ENCODE data around the gene VIT. TPM values are rescaled to one million over a fixed set of nuclear protein-coding genes. Genes with fewer than 3 reads are reported as not detected.

Gene VIT
- total RNA-seq, 1 donor from 2014 or later = 0.32 TPM

DNA sequence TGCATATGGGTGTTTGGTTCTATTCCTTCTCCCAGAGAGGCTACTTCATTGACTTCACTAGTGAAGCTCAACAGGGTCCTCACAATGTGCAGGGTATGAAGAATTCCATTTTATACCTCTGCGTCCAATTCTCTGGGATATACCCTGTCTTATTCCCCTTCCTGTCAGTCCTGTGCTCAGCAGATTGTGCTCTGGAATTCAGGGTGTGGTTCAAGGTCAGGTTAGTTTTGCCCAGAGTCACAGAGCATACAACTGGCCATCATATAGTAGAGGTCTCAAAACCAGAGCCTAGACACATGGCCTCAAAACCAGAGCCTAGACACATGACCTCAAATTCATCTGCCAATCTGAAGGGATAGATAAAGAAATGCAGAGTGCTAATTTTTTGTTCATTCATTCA is 38.8 kb upstream of the VIT start:
- no peaks in the 10 kb centered on the region for H3K4me1 ChIP-seq
- ATAC-seq = no peak
- H3K36me3 ChIP-seq = no peaks in the 10 kb centered on the region
- DNase-seq = no peak
- no peaks in the 10 kb centered on the region for H3K27me3 ChIP-seq
- TF ChIP-seq, protein P1, sequence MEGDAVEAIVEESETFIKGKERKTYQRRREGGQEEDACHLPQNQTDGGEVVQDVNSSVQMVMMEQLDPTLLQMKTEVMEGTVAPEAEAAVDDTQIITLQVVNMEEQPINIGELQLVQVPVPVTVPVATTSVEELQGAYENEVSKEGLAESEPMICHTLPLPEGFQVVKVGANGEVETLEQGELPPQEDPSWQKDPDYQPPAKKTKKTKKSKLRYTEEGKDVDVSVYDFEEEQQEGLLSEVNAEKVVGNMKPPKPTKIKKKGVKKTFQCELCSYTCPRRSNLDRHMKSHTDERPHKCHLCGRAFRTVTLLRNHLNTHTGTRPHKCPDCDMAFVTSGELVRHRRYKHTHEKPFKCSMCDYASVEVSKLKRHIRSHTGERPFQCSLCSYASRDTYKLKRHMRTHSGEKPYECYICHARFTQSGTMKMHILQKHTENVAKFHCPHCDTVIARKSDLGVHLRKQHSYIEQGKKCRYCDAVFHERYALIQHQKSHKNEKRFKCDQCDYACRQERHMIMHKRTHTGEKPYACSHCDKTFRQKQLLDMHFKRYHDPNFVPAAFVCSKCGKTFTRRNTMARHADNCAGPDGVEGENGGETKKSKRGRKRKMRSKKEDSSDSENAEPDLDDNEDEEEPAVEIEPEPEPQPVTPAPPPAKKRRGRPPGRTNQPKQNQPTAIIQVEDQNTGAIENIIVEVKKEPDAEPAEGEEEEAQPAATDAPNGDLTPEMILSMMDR (IDR thresholded peaks at IDR 0.05) = no peak
- intact Hi-C loops (cut with DNase I) = loop anchor here (10.0 kb wide), 1 partner anchor 313 kb away; no protein-coding TSS in a partner anchor
- no peaks in the 10 kb centered on the region for H3K9me3 ChIP-seq
- H3K4me3 ChIP-seq = no peak overlapping the region
- no peak overlapping the region for H3K27ac ChIP-seq

DNA sequence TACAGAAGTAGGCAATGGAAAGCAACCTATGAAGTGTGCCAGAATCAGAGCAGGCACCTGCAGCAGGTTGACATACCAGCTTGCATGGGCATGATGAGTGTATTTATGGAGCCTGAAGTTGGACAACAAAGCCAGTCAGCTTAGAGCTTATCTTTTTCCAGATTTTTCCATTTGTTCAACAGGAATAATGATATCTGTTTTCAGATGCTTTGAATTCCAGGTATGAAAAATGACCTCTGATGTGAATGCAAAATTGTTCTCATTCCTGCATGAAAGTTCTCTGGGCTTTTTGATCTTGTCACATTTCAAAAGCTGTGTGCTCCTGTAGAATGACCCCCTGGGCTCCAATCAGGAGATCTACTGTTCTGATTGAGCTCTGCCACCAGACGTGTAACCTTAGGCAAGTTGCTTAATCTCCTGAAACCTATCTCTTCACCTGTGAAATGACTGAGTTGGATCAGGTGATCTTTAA is 38.2 kb upstream of the VIT start:
- intact Hi-C loops (cut with DNase I) = loop anchor here (10.0 kb wide), 1 partner anchor 314 kb away; no protein-coding TSS in a partner anchor
- H3K27ac ChIP-seq = no peak overlapping the region
- TF ChIP-seq, protein P1 (IDR thresholded peaks at IDR 0.05) = no peak

DNA sequence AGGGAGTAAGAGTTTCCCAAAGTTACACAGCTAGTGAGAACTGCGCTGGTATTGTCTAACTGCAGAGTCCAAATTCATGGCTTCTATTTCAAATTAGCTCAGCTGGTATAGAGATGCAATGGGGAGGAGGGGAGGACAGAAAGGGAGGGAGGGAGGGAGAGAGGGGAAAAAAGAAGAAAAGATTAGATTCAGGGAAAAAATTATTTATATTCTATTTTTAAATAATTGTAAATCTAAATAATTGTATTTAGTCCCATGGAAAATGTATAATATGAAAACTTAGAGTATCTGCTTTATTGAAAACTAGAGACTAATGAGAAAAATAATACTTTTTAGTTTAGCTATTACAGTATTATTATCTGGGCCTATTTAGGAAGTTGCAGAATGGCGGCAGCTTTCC is 37.3 kb upstream of the VIT start:
- Histone ChIP-seq H3K9me3 (no peaks in the 10 kb centered on the region), H3K27ac (no peak overlapping the region), H3K4me3 (no peak overlapping the region), H3K27me3 (no peaks in the 10 kb centered on the region), H3K4me1 (no peaks in the 10 kb centered on the region), H3K36me3 (no peaks in the 10 kb centered on the region)
- intact Hi-C loops (cut with DNase I) = loop anchor here (10.0 kb wide), 1 partner anchor 314 kb away; no protein-coding TSS in a partner anchor
- DNase-seq (no peak), ATAC-seq (no peak)
- TF ChIP-seq, protein P1 (IDR thresholded peaks at IDR 0.05) = no peak

More for the DNA sequence above, 38.2 kb upstream of the VIT start:
- Histone ChIP-seq H3K36me3 (no peaks in the 10 kb centered on the region), H3K27me3 (no peaks in the 10 kb centered on the region), H3K4me3 (no peak overlapping the region), H3K4me1 (no peaks in the 10 kb centered on the region), H3K9me3 (no peaks in the 10 kb centered on the region)
- DNase-seq (no peak), ATAC-seq (no peak)

DNA sequence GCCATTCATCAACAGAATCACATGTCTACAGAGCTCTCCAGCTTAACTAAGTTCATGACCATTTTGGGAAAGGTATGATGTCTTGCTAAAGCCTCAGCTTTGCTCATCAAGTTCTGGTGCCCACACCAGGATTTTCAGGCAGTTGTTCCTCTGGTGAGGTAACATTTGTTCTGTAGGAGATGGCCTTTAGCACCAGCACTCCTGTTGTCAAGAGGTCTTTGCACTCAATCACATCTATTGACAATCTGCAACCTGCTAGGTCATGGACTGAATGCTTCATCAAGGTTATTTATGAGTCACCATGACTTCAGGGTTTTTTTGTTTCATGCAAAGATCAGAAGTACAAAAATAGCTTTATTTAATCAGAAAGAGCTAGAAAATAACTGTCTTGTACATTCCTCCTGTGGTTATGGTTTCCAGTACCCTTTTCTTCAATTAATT is 36.6 kb upstream of the VIT start:
- Histone ChIP-seq H3K27me3 (no peaks in the 10 kb centered on the region), H3K4me1 (no peaks in the 10 kb centered on the region), H3K9me3 (no peaks in the 10 kb centered on the region), H3K36me3 (no peaks in the 10 kb centered on the region), H3K4me3 (no peak overlapping the region), H3K27ac (no peak overlapping the region)
- DNase-seq (no peak), ATAC-seq (no peak)
- TF ChIP-seq, protein P1 (IDR thresholded peaks at IDR 0.05) = no peak
- intact Hi-C loops (cut with DNase I) = loop anchor here (10.0 kb wide), 2 partner anchors 125 to 315 kb away; no protein-coding TSS in a partner anchor

DNA sequence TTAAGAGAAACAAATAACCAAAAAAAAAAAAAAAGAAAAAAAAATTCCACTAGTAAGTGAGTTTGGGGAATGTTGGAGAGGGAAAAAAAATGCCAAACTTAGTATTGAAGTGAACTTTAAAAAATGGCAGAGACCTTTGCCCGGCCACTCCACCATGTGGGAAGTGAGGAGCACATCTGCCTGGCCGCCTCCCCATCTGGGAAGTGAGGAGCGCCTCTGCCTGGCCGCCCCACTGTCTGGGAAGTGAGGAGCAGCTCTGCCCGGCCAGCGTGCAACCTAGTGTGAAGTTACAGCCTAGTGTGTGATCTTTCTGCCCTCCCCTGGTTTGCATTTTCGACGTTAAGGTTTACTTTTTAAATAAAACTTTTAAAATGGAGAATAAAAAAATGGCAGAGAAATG is 33.9 kb upstream of the VIT start:
- intact Hi-C loops (cut with DNase I) = loop anchor here (10.0 kb wide), 1 partner anchor 128 kb away; no protein-coding TSS in a partner anchor
- H3K36me3 ChIP-seq = no peaks in the 10 kb centered on the region
- no peak for DNase-seq
- no peaks in the 10 kb centered on the region for H3K9me3 ChIP-seq
- no peak for ATAC-seq
- no peak overlapping the region for H3K4me3 ChIP-seq
- H3K27ac ChIP-seq = no peak overlapping the region
- no peaks in the 10 kb centered on the region for H3K27me3 ChIP-seq
- TF ChIP-seq, protein P1 (IDR thresholded peaks at IDR 0.05) = no peak
- H3K4me1 ChIP-seq = no peaks in the 10 kb centered on the region
